ENCODE results near the gene LCN15.

The LCN15 gene

DNA sequence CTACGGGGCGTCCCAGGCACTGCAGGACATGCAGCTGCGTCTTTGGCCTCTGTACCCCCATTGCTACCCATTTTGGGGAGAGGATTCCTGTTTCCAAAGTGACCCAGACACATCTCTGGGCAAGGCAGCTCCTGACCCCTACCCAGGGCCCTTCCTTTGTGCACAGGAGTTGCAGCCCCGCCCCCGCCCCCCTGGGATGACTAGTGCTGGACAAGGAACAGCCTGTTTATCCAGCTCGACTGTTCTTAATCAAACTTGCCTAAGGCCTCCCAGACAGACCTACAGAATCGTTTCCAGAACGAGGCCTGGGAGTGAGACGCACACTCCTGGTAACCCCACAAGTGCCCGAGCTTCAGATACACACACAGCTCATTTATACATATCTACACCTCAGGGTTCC lies 38.7 kb downstream of the LCN15 start:
- Histone ChIP-seq H2BK12ac (ENCODE audit: low read length in 2 of 2) (no peak overlapping the region), H3K27me3 (ENCODE audit: control insufficient read depth in 1 of 2, insufficient read depth in 1 of 2, low read length in 2 of 2) (no peaks in the 10 kb centered on the region), H3K18ac (ENCODE audit: low read depth in 1 of 2, low read length in 2 of 2) (no peak overlapping the region), H4K8ac (ENCODE audit: low read length) (no peak overlapping the region), H3K9ac (ENCODE audit: low read length) (peak overlapping the region; percentile 94), H3K36me3 (ENCODE audit: control insufficient read depth in 1 of 2, insufficient read depth in 2 of 2, low read depth in 1 of 2, low read length in 2 of 2) (peaks cover 50 to 62% of the 10 kb centered on the region in 2 experiments), H2BK120ac (ENCODE audit: low read depth, low read length) (no peak overlapping the region), H2BK15ac (ENCODE audit: low read depth, poor library complexity, severe bottlenecking) (no peak overlapping the region), H3K4me1 (ENCODE audit: control insufficient read depth, insufficient read depth, low read depth, low read length) (peaks cover 51% of the 10 kb centered on the region), H3K14ac (ENCODE audit: low read length in 2 of 2) (peak overlapping the region in 1 of 2 experiments; percentile 51), H2AFZ (ENCODE audit: low read depth, low read length) (no peak overlapping the region), H3K23ac (ENCODE audit: low read length in 2 of 2) (no peak overlapping the region), H2AK5ac (ENCODE audit: low read length, severe bottlenecking) (no peak overlapping the region), H3K4me2 (ENCODE audit: low read length, poor library complexity, severe bottlenecking) (peak overlapping the region; percentile 95), H3K4me3 (ENCODE audit: insufficient read depth in 1 of 2, low read depth in 1 of 2, low read length in 2 of 2) (peak overlapping the region in 1 of 2 experiments; percentile 99), H3K27ac (ENCODE audit: low read length, poor library complexity, severe bottlenecking) (no peak overlapping the region), H3K4ac (ENCODE audit: low read depth in 1 of 2, low read length in 2 of 2) (no peak overlapping the region), H2BK5ac (ENCODE audit: low read depth, low read length, poor library complexity, severe bottlenecking) (no peak overlapping the region), H4K91ac (ENCODE audit: low read length) (no peak overlapping the region), H3K9me3 (ENCODE audit: control insufficient read depth, low read length) (no peaks in the 10 kb centered on the region), H3K79me1 (replicated peaks; ENCODE audit: low read length, poor library complexity, severe bottlenecking) (peaks cover 21% of the 10 kb centered on the region)
- WGBS, result 55% methylated on average over 10 of the region's 10 CpGs
- DNase-seq, result peak; percentile 58

DNA sequence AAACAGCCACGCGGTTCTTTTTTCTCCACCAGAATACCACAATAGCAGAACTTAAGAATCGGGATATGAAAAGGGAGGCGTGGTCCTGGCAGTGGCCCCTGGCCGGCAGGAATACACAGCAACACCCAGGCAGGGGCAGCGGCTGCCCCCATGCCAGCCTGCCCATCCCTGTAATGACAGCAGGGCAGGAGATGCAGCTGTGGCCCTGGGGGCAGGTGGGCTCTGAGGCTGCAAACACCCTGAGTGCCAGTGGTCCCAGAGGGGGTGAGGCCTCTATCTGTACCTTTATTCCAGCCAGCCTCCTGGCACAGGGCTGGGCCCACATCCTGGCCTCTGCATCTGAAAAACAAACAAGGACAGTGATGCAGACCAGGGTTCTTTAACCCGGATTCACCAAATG lies 39.5 kb downstream of the LCN15 start:
- no peak overlapping the region for H3K4ac ChIP-seq (ENCODE audit: low read depth in 1 of 2, low read length in 2 of 2)
- H2AFZ ChIP-seq (ENCODE audit: low read depth, low read length), result no peak overlapping the region
- H2BK120ac ChIP-seq (ENCODE audit: low read depth, low read length), result no peak overlapping the region
- 99% methylated on average over 7 of the region's 7 CpGs for WGBS
- no peak overlapping the region for H4K91ac ChIP-seq (ENCODE audit: low read length)
- H3K79me1 ChIP-seq (replicated peaks; ENCODE audit: low read length, poor library complexity, severe bottlenecking), result peaks cover 18% of the 10 kb centered on the region
- no peaks in the 10 kb centered on the region for H3K9me3 ChIP-seq (ENCODE audit: control insufficient read depth, low read length)
- H3K18ac ChIP-seq (ENCODE audit: low read depth in 1 of 2, low read length in 2 of 2), result no peak overlapping the region
- no peak overlapping the region for H3K4me3 ChIP-seq (ENCODE audit: insufficient read depth in 1 of 2, low read depth in 1 of 2, low read length in 2 of 2)
- H3K36me3 ChIP-seq (ENCODE audit: control insufficient read depth in 1 of 2, insufficient read depth in 2 of 2, low read depth in 1 of 2, low read length in 2 of 2), result peaks cover 50 to 63% of the 10 kb centered on the region in 2 experiments
- H2BK12ac ChIP-seq (ENCODE audit: low read length in 2 of 2), result no peak overlapping the region
- H3K9ac ChIP-seq (ENCODE audit: low read length), result no peak overlapping the region
- no peak for DNase-seq
- no peak overlapping the region for H3K4me2 ChIP-seq (ENCODE audit: low read length, poor library complexity, severe bottlenecking)
- no peak overlapping the region for H2AK5ac ChIP-seq (ENCODE audit: low read length, severe bottlenecking)
- no peak overlapping the region for H4K8ac ChIP-seq (ENCODE audit: low read length)
- no peaks in the 10 kb centered on the region for H3K27me3 ChIP-seq (ENCODE audit: control insufficient read depth in 1 of 2, insufficient read depth in 1 of 2, low read length in 2 of 2)
- no peak overlapping the region for H2BK15ac ChIP-seq (ENCODE audit: low read depth, poor library complexity, severe bottlenecking)
- peaks cover 55% of the 10 kb centered on the region for H3K4me1 ChIP-seq (ENCODE audit: control insufficient read depth, insufficient read depth, low read depth, low read length)
- no peak overlapping the region for H3K23ac ChIP-seq (ENCODE audit: low read length in 2 of 2)
- no peak overlapping the region for H3K14ac ChIP-seq (ENCODE audit: low read length in 2 of 2)
- H3K27ac ChIP-seq (ENCODE audit: low read length, poor library complexity, severe bottlenecking), result no peak overlapping the region
- H2BK5ac ChIP-seq (ENCODE audit: low read depth, low read length, poor library complexity, severe bottlenecking), result no peak overlapping the region

DNA sequence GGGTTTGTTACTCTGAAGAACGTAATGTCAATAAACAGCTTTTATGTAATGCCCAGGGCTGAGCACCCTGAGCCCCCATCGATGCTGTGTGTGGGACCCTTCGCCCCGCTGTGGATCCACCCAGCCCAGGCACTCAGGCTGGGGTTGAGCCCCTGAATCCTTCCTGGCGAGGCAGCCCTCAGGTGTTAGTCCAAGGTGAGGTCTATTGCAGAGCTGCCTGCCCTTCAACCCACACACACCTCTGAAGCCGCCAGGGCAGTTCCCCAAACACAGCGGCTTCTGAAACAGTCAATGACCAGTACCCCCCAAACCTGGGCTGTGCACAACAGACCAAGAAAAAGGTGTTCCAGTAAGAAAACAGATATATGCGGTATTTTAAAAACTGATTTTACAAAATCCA lies 40.3 kb downstream of the LCN15 start:
- peaks cover 14% of the 10 kb centered on the region for H3K79me1 ChIP-seq (replicated peaks; ENCODE audit: low read length, poor library complexity, severe bottlenecking)
- peaks cover 57% of the 10 kb centered on the region for H3K4me1 ChIP-seq (ENCODE audit: control insufficient read depth, insufficient read depth, low read depth, low read length)
- H3K4ac ChIP-seq (ENCODE audit: low read depth in 1 of 2, low read length in 2 of 2), result no peak overlapping the region
- H2AK5ac ChIP-seq (ENCODE audit: low read length, severe bottlenecking), result no peak overlapping the region
- H2BK15ac ChIP-seq (ENCODE audit: low read depth, poor library complexity, severe bottlenecking), result no peak overlapping the region
- H3K9me3 ChIP-seq (ENCODE audit: control insufficient read depth, low read length), result no peaks in the 10 kb centered on the region
- H2BK5ac ChIP-seq (ENCODE audit: low read depth, low read length, poor library complexity, severe bottlenecking), result no peak overlapping the region
- H4K91ac ChIP-seq (ENCODE audit: low read length), result no peak overlapping the region
- H2BK12ac ChIP-seq (ENCODE audit: low read length in 2 of 2), result no peak overlapping the region
- H3K36me3 ChIP-seq (ENCODE audit: control insufficient read depth in 1 of 2, insufficient read depth in 2 of 2, low read depth in 1 of 2, low read length in 2 of 2), result peaks cover 50 to 63% of the 10 kb centered on the region in 2 experiments
- H3K18ac ChIP-seq (ENCODE audit: low read depth in 1 of 2, low read length in 2 of 2), result no peak overlapping the region
- no peak overlapping the region for H3K4me3 ChIP-seq (ENCODE audit: insufficient read depth in 1 of 2, low read depth in 1 of 2, low read length in 2 of 2)
- H3K27me3 ChIP-seq (ENCODE audit: control insufficient read depth in 1 of 2, insufficient read depth in 1 of 2, low read length in 2 of 2), result no peaks in the 10 kb centered on the region
- WGBS, result 99% methylated on average over 7 of the region's 8 CpGs
- no peak overlapping the region for H3K14ac ChIP-seq (ENCODE audit: low read length in 2 of 2)
- H4K8ac ChIP-seq (ENCODE audit: low read length), result no peak overlapping the region
- no peak overlapping the region for H2BK120ac ChIP-seq (ENCODE audit: low read depth, low read length)
- no peak overlapping the region for H3K23ac ChIP-seq (ENCODE audit: low read length in 2 of 2)
- H2AFZ ChIP-seq (ENCODE audit: low read depth, low read length), result no peak overlapping the region
- H3K4me2 ChIP-seq (ENCODE audit: low read length, poor library complexity, severe bottlenecking), result no peak overlapping the region
- no peak overlapping the region for H3K9ac ChIP-seq (ENCODE audit: low read length)
- H3K27ac ChIP-seq (ENCODE audit: low read length, poor library complexity, severe bottlenecking), result no peak overlapping the region
- no peak for DNase-seq

- Histone ChIP-seq H3K79me1 (replicated peaks; ENCODE audit: low read length, poor library complexity, severe bottlenecking) (peaks cover 12% of the 10 kb centered on the region), H3K4me3 (ENCODE audit: insufficient read depth in 1 of 2, low read depth in 1 of 2, low read length in 2 of 2) (no peak overlapping the region), H2BK12ac (ENCODE audit: low read length in 2 of 2) (no peak overlapping the region), H2BK5ac (ENCODE audit: low read depth, low read length, poor library complexity, severe bottlenecking) (no peak overlapping the region), H3K14ac (ENCODE audit: low read length in 2 of 2) (no peak overlapping the region), H2BK120ac (ENCODE audit: low read depth, low read length) (no peak overlapping the region), H3K9ac (ENCODE audit: low read length) (no peak overlapping the region), H3K4me1 (ENCODE audit: control insufficient read depth, insufficient read depth, low read depth, low read length) (peaks cover 55% of the 10 kb centered on the region), H4K91ac (ENCODE audit: low read length) (peak overlapping the region; percentile 41), H2AFZ (ENCODE audit: low read depth, low read length) (no peak overlapping the region), H3K18ac (ENCODE audit: low read depth in 1 of 2, low read length in 2 of 2) (no peak overlapping the region), H2AK5ac (ENCODE audit: low read length, severe bottlenecking) (no peak overlapping the region), H3K27me3 (ENCODE audit: control insufficient read depth in 1 of 2, insufficient read depth in 1 of 2, low read length in 2 of 2) (peaks cover 0 to 4% of the 10 kb centered on the region in 2 experiments), H3K23ac (ENCODE audit: low read length in 2 of 2) (no peak overlapping the region), H3K4me2 (ENCODE audit: low read length, poor library complexity, severe bottlenecking) (no peak overlapping the region), H3K9me3 (ENCODE audit: control insufficient read depth, low read length) (no peaks in the 10 kb centered on the region), H3K27ac (ENCODE audit: low read length, poor library complexity, severe bottlenecking) (no peak overlapping the region), H3K36me3 (ENCODE audit: control insufficient read depth in 1 of 2, insufficient read depth in 2 of 2, low read depth in 1 of 2, low read length in 2 of 2) (peaks cover 50 to 63% of the 10 kb centered on the region in 2 experiments), H4K8ac (ENCODE audit: low read length) (no peak overlapping the region), H3K4ac (ENCODE audit: low read depth in 1 of 2, low read length in 2 of 2) (no peak overlapping the region), H2BK15ac (ENCODE audit: low read depth, poor library complexity, severe bottlenecking) (no peak overlapping the region)
- 95% methylated on average over 32 of the region's 32 CpGs for WGBS
- no peak for DNase-seq
Observed at GRCh38 chr9:136723362-136723976, 40.8 kb downstream of the LCN15 start.

Measured in mesenchymal stem cell (in vitro differentiated cells and primary cell).